Breast epithelium (tissue), 4 donors: ENCODE data around the gene MCRIP1. TPM values are rescaled to one million over a fixed set of nuclear protein-coding genes. Genes with fewer than 3 reads are reported as not detected.

Experiments used
- DNase-seq, 2 donors: peaks; one replicate each; pipeline ENCODE4 v3.0.0-alpha.2; 2019; ENCODE audit warnings: low spot score in 2 of 2
- H3K27ac ChIP-seq, 2 donors: fragments of 200-600 bp; sonication (generic) in 1 of 2; one replicate each; pipeline ENCODE4 v1.5.1; 2016 to 2019; ENCODE audit warnings: mild to moderate bottlenecking in 1 of 2
- H3K27me3 ChIP-seq, 2 donors: fragments of 200-600 bp; sonication (generic) in 1 of 2; one replicate each; pipeline versions ENCODE4 v1.5.1 to v1.6.0; 2017 to 2019; ENCODE audit warnings: control low read depth in 1 of 2, mild to moderate bottlenecking in 1 of 2
- H3K36me3 ChIP-seq: fragments of 200-600 bp; one replicate; pipeline ENCODE4 v1.5.1; 2019
- H3K4me1 ChIP-seq, 2 donors: fragments of 200-600 bp; sonication (generic); one replicate each; pipeline ENCODE4 v1.5.1; 2016 to 2019; ENCODE audit warnings: control low read depth in 1 of 2
- H3K4me3 ChIP-seq, 3 donors: fragments of 200-600 bp; sonication (generic); 1 replicate in 2 of 3; 2 replicates in 1 of 3; pipeline ENCODE4 v1.5.1; 2016 to 2019; ENCODE audit warnings: mild to moderate bottlenecking in 3 of 3, moderate library complexity in 2 of 3
- H3K9me3 ChIP-seq, 2 donors: fragments of 200-600 bp; sonication (generic) in 1 of 2; one replicate each; pipeline ENCODE4 v1.5.1; 2016 to 2019; ENCODE audit warnings: control low read depth in 1 of 2
- POLR2A ChIP-seq: fragments of 450-650 bp; IDR thresholded peaks from one replicate; pipeline ENCODE4 v1.6.1; 2016; ENCODE audit warnings: antibody characterized with exemption, mild to moderate bottlenecking, moderate library complexity
- POLR2AphosphoS5 ChIP-seq, 3 donors: sonication (generic); formaldehyde crosslinking; IDR thresholded peaks; one replicate each; pipeline ENCODE4 v1.6.1; 2017; ENCODE audit warnings: antibody characterized with exemption in 3 of 3
- intact Hi-C: fragments of 100-400 bp; cut with DNase I; formaldehyde crosslinking; loops from one replicate; pipeline ENCODE4 v1.15.1; 2023; ENCODE audit warnings: low total_unique reads
- total RNA-seq, 3 donors: library from RNA; depleted of rRNA; stranded (reverse); fragments of >200 nt; gene quantifications; one replicate each; pipeline ENCODE4 v1.1.0, GENCODE V29; 2016
- TF ChIP-seq, protein P1 (sequence below), 3 donors: fragments of 450-650 bp; IDR thresholded peaks; one replicate each; pipeline ENCODE4 v1.5.1; 2016 to 2017; ENCODE audit warnings: antibody characterized with exemption in 3 of 3, mild to moderate bottlenecking in 3 of 3, moderate library complexity in 3 of 3

The MCRIP1 gene
- total RNA-seq, 3 donors from 2014 or later = 51.2 to 81.0 (median 67.5) TPM

DNA sequence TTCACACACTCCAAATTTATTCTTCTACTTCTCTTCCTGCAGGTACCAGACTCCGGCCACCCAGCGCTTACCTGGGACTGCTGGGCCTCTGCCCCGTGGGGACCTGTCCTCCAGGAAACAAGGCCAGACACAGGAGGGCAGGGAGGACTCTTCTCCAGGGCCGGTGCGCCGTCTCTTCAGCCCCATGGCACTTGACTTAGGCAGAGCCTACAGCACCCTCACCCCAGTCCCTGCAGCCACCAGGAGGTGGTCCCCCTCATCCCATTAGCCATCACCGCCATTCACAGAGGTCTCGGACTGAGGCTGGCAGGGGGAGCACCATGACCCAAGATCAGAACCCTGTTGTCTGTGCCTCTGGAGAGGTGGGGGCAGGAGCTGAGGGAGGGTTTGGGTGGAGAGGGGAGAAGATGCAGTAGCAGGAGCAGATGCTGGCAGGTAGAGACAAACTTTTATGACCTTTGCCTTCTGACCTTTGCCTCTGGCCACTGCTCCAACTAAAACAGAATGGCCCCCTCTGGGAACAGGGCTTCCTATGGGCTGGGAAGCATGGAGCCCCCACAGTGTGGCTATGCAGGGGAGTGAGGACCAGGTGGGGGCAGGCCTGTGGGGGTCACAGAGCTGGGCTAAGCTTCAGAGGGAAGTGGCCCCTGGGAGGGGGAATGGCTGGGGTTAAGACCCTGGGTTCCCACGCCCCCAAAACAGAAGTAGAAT, 30.9 kb downstream of the MCRIP1 start:
- H3K27ac ChIP-seq = no peak overlapping the region
- peaks cover 12 to 69% of the 10 kb centered on the region in 2 donors for H3K27me3 ChIP-seq

DNA sequence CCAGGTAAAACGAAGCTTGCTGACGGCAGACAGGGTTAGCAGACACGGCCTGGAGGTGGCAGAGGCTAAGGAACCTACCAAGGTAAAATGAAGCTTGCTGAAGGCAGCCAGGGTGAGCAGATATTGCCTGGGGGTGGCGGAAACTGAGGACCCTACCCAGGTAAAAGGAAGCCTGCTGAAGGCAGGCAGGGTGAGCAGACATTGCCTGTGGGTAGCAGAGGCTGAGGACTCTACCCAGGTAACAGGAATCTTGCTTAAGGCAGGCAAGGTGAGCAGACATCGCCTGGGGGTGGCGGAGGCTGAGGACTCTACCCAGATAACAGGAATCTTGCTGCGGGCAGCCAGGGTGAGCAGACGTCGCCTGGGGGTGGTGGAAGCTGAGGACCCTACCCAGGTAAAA, 31.8 kb downstream of the MCRIP1 start:
- TF ChIP-seq POLR2AphosphoS5 (IDR thresholded peaks at IDR 0.05) = no peak
- TF ChIP-seq, protein P1, sequence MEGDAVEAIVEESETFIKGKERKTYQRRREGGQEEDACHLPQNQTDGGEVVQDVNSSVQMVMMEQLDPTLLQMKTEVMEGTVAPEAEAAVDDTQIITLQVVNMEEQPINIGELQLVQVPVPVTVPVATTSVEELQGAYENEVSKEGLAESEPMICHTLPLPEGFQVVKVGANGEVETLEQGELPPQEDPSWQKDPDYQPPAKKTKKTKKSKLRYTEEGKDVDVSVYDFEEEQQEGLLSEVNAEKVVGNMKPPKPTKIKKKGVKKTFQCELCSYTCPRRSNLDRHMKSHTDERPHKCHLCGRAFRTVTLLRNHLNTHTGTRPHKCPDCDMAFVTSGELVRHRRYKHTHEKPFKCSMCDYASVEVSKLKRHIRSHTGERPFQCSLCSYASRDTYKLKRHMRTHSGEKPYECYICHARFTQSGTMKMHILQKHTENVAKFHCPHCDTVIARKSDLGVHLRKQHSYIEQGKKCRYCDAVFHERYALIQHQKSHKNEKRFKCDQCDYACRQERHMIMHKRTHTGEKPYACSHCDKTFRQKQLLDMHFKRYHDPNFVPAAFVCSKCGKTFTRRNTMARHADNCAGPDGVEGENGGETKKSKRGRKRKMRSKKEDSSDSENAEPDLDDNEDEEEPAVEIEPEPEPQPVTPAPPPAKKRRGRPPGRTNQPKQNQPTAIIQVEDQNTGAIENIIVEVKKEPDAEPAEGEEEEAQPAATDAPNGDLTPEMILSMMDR (IDR thresholded peaks at IDR 0.05) = no peak
- no peak for TF ChIP-seq POLR2A
- H3K27me3 ChIP-seq = peaks cover 12 to 60% of the 10 kb centered on the region in 2 donors
- intact Hi-C loops = no loop called here
- no peak overlapping the region for H3K27ac ChIP-seq
- H3K9me3 ChIP-seq = no peaks in the 10 kb centered on the region
- DNase-seq = no peak
- H3K36me3 ChIP-seq = no peaks in the 10 kb centered on the region
- peaks cover 6 to 12% of the 10 kb centered on the region in 2 donors for H3K4me1 ChIP-seq
- no peak overlapping the region for H3K4me3 ChIP-seq

More for the DNA sequence above, 30.9 kb downstream of the MCRIP1 start:
- Histone ChIP-seq H3K4me1 (peaks cover 6 to 12% of the 10 kb centered on the region in 2 donors), H3K9me3 (no peaks in the 10 kb centered on the region), H3K36me3 (no peaks in the 10 kb centered on the region), H3K4me3 (no peak overlapping the region)
- intact Hi-C loops = no loop called here
- no peak for DNase-seq
- TF ChIP-seq POLR2AphosphoS5 (IDR thresholded peaks at IDR 0.05) (no peak), POLR2A (no peak)
- TF ChIP-seq, protein P1 (IDR thresholded peaks at IDR 0.05) = no peak

DNA sequence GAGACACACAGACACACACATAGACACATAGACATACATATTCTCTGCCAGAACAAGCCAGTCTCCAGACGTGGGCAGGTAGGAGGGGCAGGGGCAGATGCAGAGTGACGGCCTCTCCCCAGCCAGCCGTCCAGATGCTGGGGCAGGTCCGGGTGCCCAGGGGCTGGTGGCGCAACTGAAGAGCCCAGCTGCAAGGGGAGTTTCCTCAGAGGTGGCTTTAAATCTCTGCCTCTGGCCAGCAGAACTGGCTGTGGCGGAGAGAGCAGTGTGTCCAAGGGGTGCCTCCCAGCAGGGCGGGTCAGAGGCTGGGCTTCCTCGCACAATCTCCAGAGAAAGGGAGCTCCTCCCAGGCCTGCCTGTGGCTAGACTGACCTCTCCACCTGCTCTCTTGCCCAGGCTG, 38.6 kb downstream of the MCRIP1 start:
- no peaks in the 10 kb centered on the region for H3K27me3 ChIP-seq
- no peaks in the 10 kb centered on the region for H3K4me1 ChIP-seq
- no peak for TF ChIP-seq POLR2A
- TF ChIP-seq POLR2AphosphoS5 (IDR thresholded peaks at IDR 0.05) = no peak
- TF ChIP-seq, protein P1 (IDR thresholded peaks at IDR 0.05) = no peak
- H3K9me3 ChIP-seq = no peaks in the 10 kb centered on the region
- intact Hi-C loops = no loop called here
- DNase-seq = no peak
- H3K4me3 ChIP-seq = no peak overlapping the region
- H3K27ac ChIP-seq = no peak overlapping the region
- H3K36me3 ChIP-seq = no peaks in the 10 kb centered on the region

DNA sequence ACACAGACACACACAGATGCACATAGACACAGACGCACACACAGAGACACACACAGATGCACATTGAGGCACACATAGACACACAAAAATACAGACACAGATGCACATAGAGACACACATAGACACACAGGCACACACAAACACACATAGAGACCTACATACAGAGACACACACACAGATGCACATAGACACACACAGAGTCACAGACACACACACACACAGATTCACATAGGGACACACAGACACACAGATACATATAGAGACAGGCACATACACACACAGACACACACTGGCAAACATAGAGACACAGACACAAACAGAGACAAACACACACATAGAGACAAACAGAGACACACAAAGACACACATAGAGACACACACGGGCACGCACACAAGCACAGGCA, 39.0 kb downstream of the MCRIP1 start:
- TF ChIP-seq, protein P1 (IDR thresholded peaks at IDR 0.05) = no peak
- TF ChIP-seq POLR2AphosphoS5 (IDR thresholded peaks at IDR 0.05) (no peak), POLR2A (no peak)
- H3K4me3 ChIP-seq = no peak overlapping the region
- no peaks in the 10 kb centered on the region for H3K36me3 ChIP-seq
- intact Hi-C loops = no loop called here
- H3K9me3 ChIP-seq = no peaks in the 10 kb centered on the region
- H3K4me1 ChIP-seq = no peaks in the 10 kb centered on the region
- H3K27me3 ChIP-seq = no peaks in the 10 kb centered on the region
- no peak overlapping the region for H3K27ac ChIP-seq
- no peak for DNase-seq

DNA sequence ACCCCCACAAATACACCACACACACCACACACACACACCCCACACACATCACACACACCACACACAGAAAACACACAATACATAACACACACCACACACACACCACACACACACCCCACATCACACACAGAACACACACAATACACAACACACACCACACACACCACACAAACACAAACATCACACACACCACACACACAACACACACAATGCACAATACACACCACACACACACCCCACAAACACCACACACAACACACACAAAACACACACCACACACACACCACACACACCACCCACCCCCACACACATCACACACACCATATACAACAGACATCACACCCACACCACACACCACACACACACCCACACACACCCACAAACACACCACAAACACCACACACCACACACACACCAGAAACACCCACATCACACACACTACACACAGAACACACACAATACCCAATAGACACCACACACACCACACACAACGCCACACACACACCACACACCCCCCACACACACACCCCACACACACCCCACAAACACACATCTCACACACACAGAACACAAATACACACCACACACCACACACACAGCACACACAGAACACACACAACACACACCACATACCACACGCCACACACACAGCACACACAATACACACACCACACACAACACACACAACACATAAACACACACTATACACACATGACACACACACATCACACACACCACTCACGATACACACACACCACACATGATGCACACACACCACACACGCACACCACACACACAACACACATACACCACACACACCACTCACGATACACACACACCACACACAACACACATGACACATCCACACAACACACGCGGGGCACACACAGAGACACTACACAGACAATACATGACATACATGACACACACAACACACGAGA, 40.1 kb downstream of the MCRIP1 start:
- Histone ChIP-seq H3K9me3 (no peaks in the 10 kb centered on the region), H3K27ac (no peak overlapping the region), H3K27me3 (no peaks in the 10 kb centered on the region), H3K4me1 (no peaks in the 10 kb centered on the region), H3K4me3 (no peak overlapping the region), H3K36me3 (no peaks in the 10 kb centered on the region)
- no peak for TF ChIP-seq POLR2A
- no peak for TF ChIP-seq POLR2AphosphoS5 (IDR thresholded peaks at IDR 0.05)
- no peak for DNase-seq
- intact Hi-C loops = no loop called here

Other genes with a start within 250 kb of the MCRIP1 start
- 10 to 100 TPM; 56.0 to 69.0 (median 57.8) TPM for gene NPLOC4, start 196.2 kb downstream of the MCRIP1 start, total RNA-seq
- 1 to 10 TPM in 2 of 3 donors, under 1 TPM in 1; 0.80 to 3.5 (median 2.6) TPM for gene TSPAN10, start 196.1 kb downstream of the MCRIP1 start, total RNA-seq
- gene PDE6G, start 176.7 kb downstream of the MCRIP1 start, total RNA-seq = 1 to 10 TPM in 1 of 3 donors, not detected in 2; 1.9 TPM
- gene OXLD1, start 166.7 kb downstream of the MCRIP1 start, total RNA-seq = 10 to 100 TPM; 34.4 to 43.6 (median 42.6) TPM
- gene CCDC137, start 166.6 kb downstream of the MCRIP1 start, total RNA-seq = 10 to 100 TPM in 2 of 3 donors, 1 to 10 TPM in 1; 8.6 to 14.4 (median 11.6) TPM
- gene ARL16, start 149.5 kb downstream of the MCRIP1 start, total RNA-seq = 10 to 100 TPM; 34.9 to 44.2 (median 37.5) TPM
- 10 to 100 TPM; 61.0 to 75.0 (median 64.6) TPM for gene HGS, start 149.3 kb downstream of the MCRIP1 start, total RNA-seq
- gene MRPL12, start 129.9 kb downstream of the MCRIP1 start, total RNA-seq = 10 to 100 TPM; 18.4 to 32.3 (median 32.1) TPM
- 10 to 100 TPM in 2 of 3 donors, 1 to 10 TPM in 1; 9.8 to 28.0 (median 24.4) TPM for gene SLC25A10, start 121.0 kb downstream of the MCRIP1 start, total RNA-seq
- gene GCGR, start 29.1 kb downstream of the MCRIP1 start, total RNA-seq = not detected
- not detected for gene PPP1R27, start 1.8 kb upstream of the MCRIP1 start, total RNA-seq
- 100 to 1,000 TPM; 374 to 475 (median 466) TPM for gene P4HB, start 27.2 kb upstream of the MCRIP1 start, total RNA-seq
- gene ARHGDIA, start 38.0 kb upstream of the MCRIP1 start, total RNA-seq = 100 to 1,000 TPM in 2 of 3 donors, 10 to 100 TPM in 1; 67.0 to 135 (median 124) TPM
- gene ALYREF, start 58.3 kb upstream of the MCRIP1 start, total RNA-seq = 10 to 100 TPM; 37.4 to 69.5 (median 50.9) TPM
- gene ANAPC11, start 58.4 kb upstream of the MCRIP1 start, total RNA-seq = 100 to 1,000 TPM in 2 of 3 donors, 10 to 100 TPM in 1; 99.7 to 127 (median 117) TPM
- gene NPB, start 68.9 kb upstream of the MCRIP1 start, total RNA-seq = 1 to 10 TPM in 1 of 3 donors, not detected in 2; 2.0 TPM
- gene PCYT2, start 78.1 kb upstream of the MCRIP1 start, total RNA-seq = 10 to 100 TPM; 22.9 to 69.4 (median 35.9) TPM
- gene SIRT7, start 84.9 kb upstream of the MCRIP1 start, total RNA-seq = 10 to 100 TPM; 20.6 to 27.2 (median 25.8) TPM
- gene MAFG, start 94.4 kb upstream of the MCRIP1 start, total RNA-seq = 10 to 100 TPM; 12.3 to 15.2 (median 14.1) TPM
- 10 to 100 TPM in 2 of 3 donors, 1 to 10 TPM in 1; 3.0 to 30.2 (median 15.5) TPM for gene PYCR1, start 104.0 kb upstream of the MCRIP1 start, total RNA-seq
- not detected for gene MYADML2, start 113.9 kb upstream of the MCRIP1 start, total RNA-seq
- gene NOTUM, start 127.9 kb upstream of the MCRIP1 start, total RNA-seq = under 1 TPM in 1 of 3 donors, not detected in 2; 0.29 TPM
- 10 to 100 TPM; 15.4 to 31.8 (median 17.9) TPM for gene ASPSCR1, start 144.3 kb upstream of the MCRIP1 start, total RNA-seq
- 10 to 100 TPM; 79.5 to 94.7 (median 92.5) TPM for gene CENPX, start 189.6 kb upstream of the MCRIP1 start, total RNA-seq
- gene LRRC45, start 190.0 kb upstream of the MCRIP1 start, total RNA-seq = 10 to 100 TPM in 2 of 3 donors, 1 to 10 TPM in 1; 8.0 to 18.7 (median 14.7) TPM
- 10 to 100 TPM in 2 of 3 donors, 1 to 10 TPM in 1; 7.6 to 23.0 (median 16.1) TPM for gene RAC3, start 198.4 kb upstream of the MCRIP1 start, total RNA-seq
- 100 to 1,000 TPM; 202 to 484 (median 228) TPM for gene DCXR, start 204.4 kb upstream of the MCRIP1 start, total RNA-seq
- gene RFNG, start 218.5 kb upstream of the MCRIP1 start, total RNA-seq = 10 to 100 TPM; 30.5 to 49.4 (median 31.8) TPM
- 10 to 100 TPM; 68.8 to 95.4 (median 94.4) TPM for gene GPS1, start 218.6 kb upstream of the MCRIP1 start, total RNA-seq
- 10 to 100 TPM; 55.0 to 96.4 (median 82.0) TPM for gene DUS1L, start 232.5 kb upstream of the MCRIP1 start, total RNA-seq